ENCODE measurements around the gene APOC1.
"Not testable (repeated sequence)": the region's sequence is repeated elsewhere in the genome, so short reads cannot be mapped to it uniquely, and the experiment has no call there.

The APOC1 gene

GRCh38 chr19:44914433-44915206 lies at the start of gene APOC1:
TSS of gene APOC1 (plus strand) at chr19:44914608. CDS start at chr19:44914892, 284 bp downstream.
- not testable (repeated sequence) for FAIRE-seq
- DNase-seq (ENCODE audit: low spot score), result peak; percentile 83

- DNase-seq (ENCODE audit: low spot score) (no peak), FAIRE-seq (no peak)
Measured at GRCh38 chr19:44865196-44865767, 49.1 kb upstream of the APOC1 start.

GRCh38 chr19:44866664-44867063 lies 47.7 kb upstream of the APOC1 start:
- DNase-seq (ENCODE audit: low spot score) (no peak), FAIRE-seq (no peak)

GRCh38 chr19:44867578-44867977 lies 46.8 kb upstream of the APOC1 start:
- no peak for FAIRE-seq

GRCh38 chr19:44869733-44870470 lies 44.5 kb upstream of the APOC1 start:
- DNase-seq (ENCODE audit: low spot score), result peak; percentile 63
- no peak for FAIRE-seq

More at GRCh38 chr19:44867578-44867977, 46.8 kb upstream of the APOC1 start:
- DNase-seq (ENCODE audit: low spot score), result no peak

- DNase-seq (ENCODE audit: low spot score), result no peak
- no peak for FAIRE-seq
Measured at GRCh38 chr19:44871809-44872208, 42.6 kb upstream of the APOC1 start.

GRCh38 chr19:44872661-44873060 lies 41.7 kb upstream of the APOC1 start:
- FAIRE-seq (no peak), DNase-seq (ENCODE audit: low spot score) (no peak)

- no peak for FAIRE-seq
- no peak for DNase-seq (ENCODE audit: low spot score)
Measured at GRCh38 chr19:44874317-44874716, 40.1 kb upstream of the APOC1 start.

GRCh38 chr19:44875666-44876451 lies 38.5 kb upstream of the APOC1 start:
- DNase-seq (ENCODE audit: low spot score) (peak; percentile 48), FAIRE-seq (peak; percentile 76)

GRCh38 chr19:44876930-44877535 lies 37.4 kb upstream of the APOC1 start:
- FAIRE-seq (no peak), DNase-seq (ENCODE audit: low spot score) (no peak)

GRCh38 chr19:44878120-44878865 lies 36.1 kb upstream of the APOC1 start:
- DNase-seq (ENCODE audit: low spot score) (no peak), FAIRE-seq (no peak)

- peak; percentile 23 for FAIRE-seq
Measured at GRCh38 chr19:44879309-44880065, 34.9 kb upstream of the APOC1 start.

GRCh38 chr19:44882063-44882462 lies 32.3 kb upstream of the APOC1 start:
- no peak for FAIRE-seq

More at GRCh38 chr19:44879309-44880065, 34.9 kb upstream of the APOC1 start:
- no peak for DNase-seq (ENCODE audit: low spot score)

GRCh38 chr19:44882619-44883397 lies 31.6 kb upstream of the APOC1 start:
- FAIRE-seq; DNase-seq (ENCODE audit: low spot score): not testable (repeated sequence)

More at GRCh38 chr19:44882063-44882462, 32.3 kb upstream of the APOC1 start:
- no peak for DNase-seq (ENCODE audit: low spot score)

- FAIRE-seq (no peak), DNase-seq (ENCODE audit: low spot score) (no peak)
Measured at GRCh38 chr19:44883922-44884321, 30.5 kb upstream of the APOC1 start.

- FAIRE-seq (no peak), DNase-seq (ENCODE audit: low spot score) (no peak)
Measured at GRCh38 chr19:44884566-44884965, 29.8 kb upstream of the APOC1 start.

GRCh38 chr19:44886141-44886540 lies 28.3 kb upstream of the APOC1 start:
- no peak for FAIRE-seq
- DNase-seq (ENCODE audit: low spot score), result no peak

- FAIRE-seq (no peak), DNase-seq (ENCODE audit: low spot score) (no peak)
Measured at GRCh38 chr19:44887648-44888047, 26.8 kb upstream of the APOC1 start.

- not testable (repeated sequence) for DNase-seq (ENCODE audit: low spot score); FAIRE-seq
Measured at GRCh38 chr19:44888335-44888734, 26.1 kb upstream of the APOC1 start.

All from urothelium cell line (cell line).